Gastrocnemius medialis (tissue), 4 donors: Measurements from ENCODE around the gene MRPL11.

ENCODE experiments used
- POLR2A ChIP-seq, 2 donors: fragments of 450-650 bp; IDR thresholded peaks; one replicate each; pipeline ENCODE4 v1.6.1; 2017; ENCODE audit warnings: antibody characterized with exemption in 2 of 2, mild to moderate bottlenecking in 2 of 2, moderate library complexity in 2 of 2
- TF ChIP-seq, protein P1 (sequence below), 5 experiments: fragments of 450-650 bp in 3 of 5; fragments of 200-600 bp in 2 of 5; sonication (generic) in 2 of 5; IDR thresholded peaks in 4 of 5; conservative IDR thresholded peaks in 1 of 5; 1 replicate in 4 of 5; 2 replicates in 1 of 5; pipeline ENCODE4 v1.5.1; 2016 to 2019; ENCODE audit warnings: antibody characterized with exemption in 5 of 5, mild to moderate bottlenecking in 3 of 5, moderate library complexity in 3 of 5

- no peak for TF ChIP-seq POLR2A (IDR thresholded peaks at IDR 0.05)
- TF ChIP-seq, protein P1, sequence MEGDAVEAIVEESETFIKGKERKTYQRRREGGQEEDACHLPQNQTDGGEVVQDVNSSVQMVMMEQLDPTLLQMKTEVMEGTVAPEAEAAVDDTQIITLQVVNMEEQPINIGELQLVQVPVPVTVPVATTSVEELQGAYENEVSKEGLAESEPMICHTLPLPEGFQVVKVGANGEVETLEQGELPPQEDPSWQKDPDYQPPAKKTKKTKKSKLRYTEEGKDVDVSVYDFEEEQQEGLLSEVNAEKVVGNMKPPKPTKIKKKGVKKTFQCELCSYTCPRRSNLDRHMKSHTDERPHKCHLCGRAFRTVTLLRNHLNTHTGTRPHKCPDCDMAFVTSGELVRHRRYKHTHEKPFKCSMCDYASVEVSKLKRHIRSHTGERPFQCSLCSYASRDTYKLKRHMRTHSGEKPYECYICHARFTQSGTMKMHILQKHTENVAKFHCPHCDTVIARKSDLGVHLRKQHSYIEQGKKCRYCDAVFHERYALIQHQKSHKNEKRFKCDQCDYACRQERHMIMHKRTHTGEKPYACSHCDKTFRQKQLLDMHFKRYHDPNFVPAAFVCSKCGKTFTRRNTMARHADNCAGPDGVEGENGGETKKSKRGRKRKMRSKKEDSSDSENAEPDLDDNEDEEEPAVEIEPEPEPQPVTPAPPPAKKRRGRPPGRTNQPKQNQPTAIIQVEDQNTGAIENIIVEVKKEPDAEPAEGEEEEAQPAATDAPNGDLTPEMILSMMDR (IDR thresholded peaks at IDR 0.05 in 4 of 5, conservative IDR thresholded peaks at IDR 0.05 in 1 of 5), result no peak
Observed at GRCh38 chr11:66471142-66471541, 32.5 kb upstream of the MRPL11 start.
